HL-60/S4 treated with phorbol 12-myristate 13-acetate at 8.2 ng/mL for 4 days and 3 days (cell line): ENCODE results near the gene ITGB2.

Experiments used
- in situ Hi-C: fragments of 300-500 bp; cut with MboI; formaldehyde crosslinking; loops from 2 replicates; pipeline ENCODE4 v1.15.0; 2022; ENCODE audit warnings: low sequenced_read_pairs

Gene ITGB2

DNA sequence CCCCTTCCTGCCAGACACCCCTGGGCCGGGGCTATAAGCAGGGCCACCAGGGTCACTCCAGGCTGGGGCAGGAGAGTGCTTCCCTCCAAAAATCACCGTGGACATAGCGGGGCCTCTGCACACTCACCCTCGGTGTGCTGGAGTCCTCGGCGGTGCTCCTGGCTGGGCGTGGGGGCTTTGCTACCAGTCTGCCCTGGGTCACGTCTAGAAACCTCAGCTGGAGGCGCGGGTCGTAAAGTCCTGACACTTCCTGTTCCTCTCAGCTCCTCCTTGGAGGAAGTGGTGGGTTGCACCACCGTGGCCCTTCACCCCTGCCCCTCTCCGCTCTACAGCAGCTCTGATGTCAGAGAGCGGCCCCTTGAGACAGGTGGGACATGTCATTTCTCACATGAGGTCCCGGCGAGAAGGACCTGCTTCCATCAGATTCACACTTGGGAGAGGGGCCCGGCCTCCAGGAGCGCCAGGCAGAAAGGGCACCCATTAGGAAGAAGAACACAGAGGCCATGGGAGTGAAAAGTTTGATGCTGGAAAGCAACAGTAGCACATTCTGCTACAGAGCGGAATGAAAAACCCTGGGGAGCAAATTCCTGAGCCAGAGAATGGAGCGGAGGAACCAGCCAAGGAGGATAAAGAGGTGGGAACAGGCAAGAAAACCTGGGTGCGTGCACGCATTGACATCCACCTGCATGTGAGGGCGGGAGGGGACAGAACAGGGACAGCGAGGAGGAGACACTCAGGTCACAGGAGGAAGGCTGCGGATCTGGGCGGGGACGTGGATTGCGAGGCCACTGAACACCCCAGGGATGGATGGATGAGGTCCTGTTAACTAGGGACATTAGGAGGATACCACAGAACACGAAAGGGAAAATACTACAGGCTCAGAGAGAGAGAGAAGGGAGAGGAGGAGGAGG is at the start of gene ITGB2:
Gene ITGB2 (minus strand): TSS at position 206 of the 911 bp plus-strand sequence. CDS start 10,117 bp downstream, outside the sequence.
- in situ Hi-C loops, result no loop called here

DNA sequence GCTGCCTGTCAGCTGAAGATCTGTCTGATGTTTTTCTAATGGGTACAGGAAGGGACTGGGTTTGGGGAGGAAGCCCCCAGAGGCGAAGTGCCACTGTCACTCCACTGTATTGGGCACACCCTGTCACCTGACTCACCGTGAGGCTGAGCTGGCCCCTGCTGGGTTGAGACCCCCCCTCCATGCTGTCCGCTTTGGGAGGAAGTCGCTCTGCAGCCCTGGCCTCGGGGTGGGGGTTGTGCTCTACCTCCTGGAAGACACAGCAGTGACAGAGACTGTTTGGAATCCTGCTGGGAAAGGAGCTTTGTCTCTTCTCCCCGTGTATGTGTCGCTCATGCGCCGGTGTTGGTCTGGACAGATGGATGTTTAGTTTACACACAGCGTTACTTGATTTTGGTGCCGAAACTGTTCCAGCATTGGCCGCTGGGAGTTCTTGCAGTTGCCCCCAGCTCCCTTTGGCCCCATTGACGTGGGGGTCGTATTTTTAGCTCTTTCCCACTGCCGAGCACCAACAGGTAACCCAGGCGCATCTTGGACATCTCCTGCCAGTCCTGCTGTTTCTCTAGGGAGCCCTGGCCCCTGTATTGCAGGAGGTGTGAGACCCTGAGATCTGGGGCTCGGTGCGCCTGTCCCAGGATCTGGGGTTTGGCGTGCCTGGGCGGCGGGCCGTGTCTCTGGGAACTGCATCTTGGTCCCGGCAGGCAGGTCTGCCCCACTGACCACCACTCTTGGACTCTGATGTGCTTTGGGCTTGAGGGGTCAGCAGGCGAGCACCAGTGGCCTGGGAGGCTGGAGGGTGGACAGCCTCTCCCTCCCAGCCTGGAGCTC is 49.4 kb upstream of the ITGB2 start:
- in situ Hi-C loops, result no loop called here

DNA sequence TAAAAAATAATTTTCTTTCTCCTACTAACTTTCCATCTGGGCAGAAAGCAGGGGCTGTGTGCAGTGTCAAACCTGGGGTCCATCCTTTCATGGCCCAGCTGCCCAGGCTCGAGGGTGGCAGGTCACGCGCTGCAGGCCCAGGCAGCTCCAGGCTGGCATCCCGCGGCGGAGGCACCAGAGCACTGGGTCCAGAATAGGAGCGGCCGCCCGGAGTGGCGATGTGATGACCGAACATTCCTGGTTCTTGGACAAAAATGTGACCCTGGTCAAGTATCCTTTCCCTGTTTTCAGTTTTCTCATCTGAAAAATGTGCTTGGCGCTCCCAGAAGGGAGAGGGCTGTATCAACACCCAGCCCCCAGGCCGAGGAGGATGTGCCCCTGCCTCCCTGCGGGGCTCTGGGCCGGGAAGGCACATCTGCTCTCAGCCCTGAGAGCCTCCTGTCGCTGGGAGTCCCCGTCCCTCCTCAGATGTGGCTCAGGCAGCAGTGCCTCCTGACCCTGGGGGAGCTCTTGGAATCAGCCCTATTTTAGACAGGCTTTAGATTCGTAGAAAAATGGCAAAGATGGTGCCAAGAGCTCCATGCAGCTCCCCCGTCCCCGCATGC is 48.5 kb upstream of the ITGB2 start:
- in situ Hi-C loops, result no loop called here

- in situ Hi-C loops, result no loop called here
Measured at GRCh38 chr21:44967082-44968047, 46.7 kb upstream of the ITGB2 start.

- in situ Hi-C loops, result no loop called here
Measured at GRCh38 chr21:44966135-44967081, 45.7 kb upstream of the ITGB2 start.

- in situ Hi-C loops, result no loop called here
Measured at GRCh38 chr21:44965251-44966022, 44.7 kb upstream of the ITGB2 start.

DNA sequence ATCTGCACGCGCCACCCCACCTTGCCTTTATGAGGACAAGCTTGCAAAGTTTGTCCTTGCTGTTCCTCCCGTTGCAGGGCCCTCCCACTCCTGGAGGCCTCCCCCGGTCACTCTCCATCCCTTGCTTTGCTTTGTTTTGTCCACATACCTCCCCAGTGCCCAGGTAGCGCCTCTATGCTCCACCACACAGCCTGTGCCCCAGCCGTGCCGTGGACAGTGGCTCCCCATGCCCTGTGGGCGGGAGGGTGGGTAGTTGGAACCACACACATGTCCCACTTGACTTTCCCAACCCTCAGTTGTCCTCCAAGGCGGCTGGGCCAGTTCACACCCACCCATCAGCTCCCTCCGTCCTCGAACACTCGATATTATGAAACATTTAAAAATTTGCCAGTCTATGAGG is 43.7 kb upstream of the ITGB2 start:
- in situ Hi-C loops, result no loop called here

GRCh38 chr21:44962403-44962966 is 41.8 kb upstream of the ITGB2 start:
- in situ Hi-C loops, result no loop called here

GRCh38 chr21:44960141-44961092 is 39.7 kb upstream of the ITGB2 start:
- in situ Hi-C loops, result no loop called here

GRCh38 chr21:44959376-44960091 is 38.8 kb upstream of the ITGB2 start:
- in situ Hi-C loops, result no loop called here

- in situ Hi-C loops, result no loop called here
Measured at GRCh38 chr21:44958471-44959191, 37.9 kb upstream of the ITGB2 start.

DNA sequence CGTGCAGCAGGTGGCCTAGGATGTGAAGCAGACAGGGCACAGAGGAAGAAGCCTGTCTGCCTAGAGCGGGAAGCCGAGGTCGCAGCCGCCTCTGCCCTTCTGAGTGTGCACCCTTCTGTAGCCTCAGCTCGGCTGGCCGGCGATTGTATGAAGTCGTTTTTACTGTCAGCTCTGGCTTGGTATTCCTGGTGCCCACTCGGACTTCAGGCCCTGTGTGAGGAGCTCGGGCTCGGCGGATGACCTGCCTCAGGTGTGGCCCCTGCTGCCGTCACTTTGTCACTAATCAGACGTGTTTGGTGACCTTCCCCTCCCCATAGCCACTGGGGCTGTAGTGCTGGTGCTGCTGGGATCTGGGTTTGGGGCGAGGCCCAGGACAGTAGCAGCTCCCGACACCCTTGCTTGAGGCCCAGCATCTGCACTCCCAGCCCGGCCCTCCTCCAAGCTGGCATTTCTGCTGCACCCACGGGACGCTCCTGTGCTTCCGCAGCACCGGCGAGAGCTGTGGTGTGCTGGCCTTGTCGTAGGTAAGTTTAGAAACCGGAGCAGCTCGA is 37.3 kb upstream of the ITGB2 start:
- in situ Hi-C loops, result no loop called here

DNA sequence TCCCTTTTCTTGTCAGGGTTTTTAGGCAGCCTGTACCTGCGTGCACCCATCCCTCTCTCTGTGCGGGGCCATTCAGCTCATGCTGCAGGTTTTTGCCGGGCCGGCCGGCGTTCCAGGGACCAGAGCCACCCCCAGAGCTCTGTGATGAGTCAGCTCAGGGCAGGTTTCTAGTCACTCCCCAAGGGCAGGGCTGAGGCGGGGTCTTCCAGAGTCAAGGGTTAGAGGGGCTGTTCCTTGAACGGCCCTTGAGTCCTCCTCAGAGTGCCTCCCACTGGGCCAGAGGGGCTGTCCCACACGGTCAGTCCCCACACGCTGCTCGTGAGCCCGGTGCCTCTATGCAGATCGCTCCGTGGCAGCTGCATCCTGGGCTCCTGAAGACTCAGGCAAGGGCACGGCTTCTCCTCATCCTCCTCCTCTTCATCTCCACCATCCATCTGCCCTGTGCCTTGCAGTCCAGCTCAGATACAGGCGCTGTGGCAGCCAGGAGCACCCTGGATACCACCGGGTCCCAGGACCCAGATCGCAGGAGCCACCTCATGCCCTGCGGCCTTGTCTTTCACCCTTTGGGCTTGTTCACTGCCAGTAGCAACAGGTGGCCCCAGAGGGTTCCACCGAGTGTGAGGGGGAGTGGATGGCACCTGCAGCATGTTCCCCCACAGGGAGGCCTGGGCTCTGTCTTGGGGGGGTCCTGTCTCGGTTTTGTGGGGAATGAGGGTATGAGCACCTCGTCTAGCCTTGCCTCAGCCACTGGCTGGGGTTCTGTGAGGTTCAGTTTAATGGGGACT is 36.5 kb upstream of the ITGB2 start:
- in situ Hi-C loops, result no loop called here

DNA sequence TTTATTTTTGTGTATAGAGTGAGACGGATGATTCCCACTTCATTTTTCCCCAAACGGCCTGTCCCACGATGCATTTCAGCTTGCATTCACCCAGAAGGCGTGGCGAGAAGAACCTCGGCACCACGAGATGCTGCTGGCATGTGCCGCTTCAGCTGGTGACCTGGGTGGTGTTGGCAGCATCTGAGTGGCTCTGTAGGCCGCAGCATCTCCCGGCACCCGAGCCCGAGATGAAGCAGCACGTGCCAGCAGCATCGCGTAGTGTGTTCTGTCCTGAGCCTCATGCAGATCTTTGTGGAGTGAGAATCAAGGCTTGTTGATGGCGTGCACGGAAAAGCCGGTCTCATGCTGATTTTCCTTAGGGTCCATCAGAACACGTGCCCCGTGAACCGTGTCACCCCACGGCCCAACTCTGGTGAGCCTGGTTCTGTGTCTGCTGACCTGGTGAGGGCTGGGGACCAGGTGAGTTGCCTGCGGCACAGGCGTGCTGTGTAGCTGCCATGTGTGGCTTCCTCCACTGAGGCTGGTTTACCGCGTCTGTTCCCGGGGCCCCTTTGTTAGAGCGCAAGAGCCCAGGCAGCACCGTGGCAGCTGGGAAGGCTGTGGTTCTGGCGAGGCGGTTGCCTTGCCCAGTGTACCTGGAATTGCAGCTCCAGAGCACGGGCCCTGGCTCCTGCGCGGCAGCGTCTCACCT is 35.8 kb upstream of the ITGB2 start:
- in situ Hi-C loops, result no loop called here
